Neural progenitor cell (in vitro differentiated cells): Measurements from ENCODE around the gene COX10. TPM values are rescaled to one million over a fixed set of nuclear protein-coding genes. Genes with fewer than 3 reads are reported as not detected.

Experiments
- DNase-seq: peaks from one replicate; pipeline ENCODE4 v3.0.0-alpha.2; 2016; ENCODE audit warnings: low spot score
- H2AFZ ChIP-seq: fragments of 200-600 bp; sonication (generic); replicated peaks from 2 replicates; pipeline ENCODE4 v1.6.1; 2016; ENCODE audit warnings: antibody characterized with exemption
- H3F3A ChIP-seq: fragments of 200-600 bp; sonication (generic); 2 replicates; pipeline ENCODE4 v1.6.1; 2016; ENCODE audit warnings: antibody characterized with exemption, low read depth
- H3K27ac ChIP-seq: fragments of 200-600 bp; sonication (generic); 2 replicates; pipeline ENCODE4 v1.5.1; 2016; ENCODE audit warnings: mild to moderate bottlenecking
- H3K27me3 ChIP-seq: fragments of 200-600 bp; sonication (generic); 2 replicates; pipeline ENCODE4 v1.6.1; 2016; ENCODE audit warnings: mild to moderate bottlenecking, moderate library complexity
- H3K36me3 ChIP-seq: fragments of 200-600 bp; sonication (generic); 2 replicates; pipeline ENCODE4 v1.5.1; 2016
- H3K4me1 ChIP-seq: fragments of 200-600 bp; sonication (generic); 2 replicates; pipeline ENCODE4 v1.6.1; 2016; ENCODE audit warnings: mixed run types
- H3K4me2 ChIP-seq: fragments of 200-600 bp; sonication (generic); 2 replicates; pipeline ENCODE4 v1.6.1; 2016
- H3K4me3 ChIP-seq: fragments of 200-600 bp; sonication (generic); 2 replicates; pipeline ENCODE4 v1.5.1; 2016
- H3K79me2 ChIP-seq: fragments of 200-600 bp; sonication (generic); 2 replicates; pipeline ENCODE4 v1.6.1; 2016; ENCODE audit warnings: low read depth
- H3K9ac ChIP-seq: fragments of 200-600 bp; sonication (generic); 2 replicates; pipeline ENCODE4 v1.6.1; 2016
- H3K9me3 ChIP-seq: fragments of 200-600 bp; sonication (generic); 2 replicates; pipeline ENCODE4 v1.5.1; 2016; ENCODE audit warnings: low read depth
- H4K20me1 ChIP-seq: fragments of 200-600 bp; sonication (generic); 2 replicates; pipeline ENCODE4 v1.6.1; 2016; ENCODE audit warnings: low read depth
- H3K27ac Mint-ChIP-seq: 3 replicates; pipeline ENCODE4 v1.8.0; 2021; ENCODE audit warnings: mixed read lengths
- H3K27me3 Mint-ChIP-seq: 2 replicates; pipeline ENCODE4 v1.8.0; 2022; ENCODE audit warnings: low read depth, mild to moderate bottlenecking, inconsistent platforms, moderate library complexity, mixed read lengths; ENCODE audit not compliant: insufficient read depth
- H3K36me3 Mint-ChIP-seq: 3 replicates; pipeline ENCODE4 v1.8.0; 2021; ENCODE audit warnings: mixed read lengths
- H3K4me1 Mint-ChIP-seq: 3 replicates; pipeline ENCODE4 v1.8.0; 2021; ENCODE audit warnings: mixed read lengths
- H3K4me3 Mint-ChIP-seq: 3 replicates; pipeline ENCODE4 v1.8.0; 2021; ENCODE audit warnings: mild to moderate bottlenecking, moderate library complexity, mixed read lengths
- H3K9me3 Mint-ChIP-seq: 3 replicates; pipeline ENCODE4 v1.8.0; 2020; ENCODE audit warnings: mixed read lengths
- CTCF ChIP-seq: fragments of 200-600 bp; sonication (generic); IDR thresholded peaks from 2 replicates; pipeline ENCODE4 v1.5.1; 2017; ENCODE audit warnings: antibody characterized with exemption, mild to moderate bottlenecking
- EZH2 ChIP-seq: fragments of 200-600 bp; sonication (generic); IDR thresholded peaks from 2 replicates; pipeline ENCODE4 v1.6.1; 2017; ENCODE audit warnings: antibody characterized with exemption, mild to moderate bottlenecking, moderate library complexity
- EZH2phosphoT487 ChIP-seq: fragments of 200-600 bp; sonication (generic); IDR thresholded peaks from 2 replicates; pipeline ENCODE4 v1.6.1; 2017; ENCODE audit warnings: antibody characterized with exemption
- total RNA-seq: library from RNA; depleted of rRNA; stranded (reverse); fragments of >200 nt; gene quantifications from 2 replicates; pipeline ENCODE4 v1.2.3, GENCODE V29; 2015; ENCODE audit warnings: low replicate concordance

COX10 gene
- total RNA-seq, 1 donor from 2014 or later, result 18.0 TPM

- Histone ChIP-seq H3K27me3 (no peaks in the 10 kb centered on the region), H2AFZ (no peak overlapping the region), H3F3A (no peaks in the 10 kb centered on the region), H3K9me3 (no peaks in the 10 kb centered on the region), H4K20me1 (no peaks in the 10 kb centered on the region), H3K36me3 (no peaks in the 10 kb centered on the region), H3K4me1 (no peaks in the 10 kb centered on the region), H3K9ac (no peak overlapping the region), H3K4me2 (no peak overlapping the region), H3K79me2 (no peaks in the 10 kb centered on the region), H3K4me3 (no peak overlapping the region), H3K27ac (no peak overlapping the region)
- no peak overlapping the region for H3K4me3 Mint-ChIP-seq
- no peak for TF ChIP-seq CTCF
- no peak for TF ChIP-seq EZH2phosphoT487
- no peak for TF ChIP-seq EZH2
- DNase-seq, result no peak
- no peaks in the 10 kb centered on the region for H3K4me1 Mint-ChIP-seq
- H3K36me3 Mint-ChIP-seq, result peaks cover 6% of the 10 kb centered on the region
- peaks cover 2% of the 10 kb centered on the region for H3K27me3 Mint-ChIP-seq
- H3K27ac Mint-ChIP-seq, result no peak overlapping the region
- H3K9me3 Mint-ChIP-seq, result peaks cover 5% of the 10 kb centered on the region
Measured at GRCh38 chr17:14150619-14151018, 81.3 kb downstream of the COX10 start.

GRCh38 chr17:14152721-14153120, 83.4 kb downstream of the COX10 start:
- H3K27me3 Mint-ChIP-seq, result peaks cover 2% of the 10 kb centered on the region
- H3F3A ChIP-seq, result no peaks in the 10 kb centered on the region
- H3K27me3 ChIP-seq, result no peaks in the 10 kb centered on the region
- H3K79me2 ChIP-seq, result no peaks in the 10 kb centered on the region
- H3K9ac ChIP-seq, result no peak overlapping the region
- no peaks in the 10 kb centered on the region for H3K9me3 Mint-ChIP-seq
- no peak overlapping the region for H2AFZ ChIP-seq
- H3K4me3 ChIP-seq, result no peak overlapping the region
- H3K4me3 Mint-ChIP-seq, result no peak overlapping the region
- no peaks in the 10 kb centered on the region for H3K4me1 ChIP-seq
- TF ChIP-seq EZH2phosphoT487 (no peak), CTCF (no peak), EZH2 (no peak)
- H4K20me1 ChIP-seq, result no peaks in the 10 kb centered on the region
- H3K4me2 ChIP-seq, result no peak overlapping the region
- DNase-seq, result no peak
- H3K9me3 ChIP-seq, result no peaks in the 10 kb centered on the region
- no peak overlapping the region for H3K27ac ChIP-seq
- H3K36me3 ChIP-seq, result no peaks in the 10 kb centered on the region
- H3K36me3 Mint-ChIP-seq, result peaks cover 3% of the 10 kb centered on the region
- H3K4me1 Mint-ChIP-seq, result no peaks in the 10 kb centered on the region
- H3K27ac Mint-ChIP-seq, result no peak overlapping the region

GRCh38 chr17:14153374-14153773, 84.1 kb downstream of the COX10 start:
- Histone ChIP-seq H3K36me3 (no peaks in the 10 kb centered on the region), H3F3A (no peaks in the 10 kb centered on the region), H3K9me3 (no peaks in the 10 kb centered on the region), H3K4me1 (no peaks in the 10 kb centered on the region), H3K27me3 (no peaks in the 10 kb centered on the region), H3K27ac (no peak overlapping the region), H3K79me2 (no peaks in the 10 kb centered on the region), H3K9ac (no peak overlapping the region), H3K4me3 (no peak overlapping the region), H2AFZ (no peak overlapping the region), H4K20me1 (no peaks in the 10 kb centered on the region), H3K4me2 (no peak overlapping the region)
- no peak overlapping the region for H3K27ac Mint-ChIP-seq
- H3K36me3 Mint-ChIP-seq, result peaks cover 3% of the 10 kb centered on the region
- no peak for DNase-seq
- peaks cover 2% of the 10 kb centered on the region for H3K27me3 Mint-ChIP-seq
- H3K9me3 Mint-ChIP-seq, result no peaks in the 10 kb centered on the region
- H3K4me3 Mint-ChIP-seq, result no peak overlapping the region
- no peaks in the 10 kb centered on the region for H3K4me1 Mint-ChIP-seq
- no peak for TF ChIP-seq CTCF
- no peak for TF ChIP-seq EZH2
- no peak for TF ChIP-seq EZH2phosphoT487

- Mint-ChIP-seq H3K27ac (no peak overlapping the region), H3K27me3 (peaks cover 2% of the 10 kb centered on the region), H3K36me3 (peaks cover 5% of the 10 kb centered on the region), H3K4me1 (no peaks in the 10 kb centered on the region), H3K9me3 (no peaks in the 10 kb centered on the region), H3K4me3 (no peak overlapping the region)
- Histone ChIP-seq H3K27ac (no peak overlapping the region), H3K4me3 (no peak overlapping the region), H3K4me2 (no peak overlapping the region), H3K9ac (no peak overlapping the region), H4K20me1 (no peaks in the 10 kb centered on the region), H3K27me3 (no peaks in the 10 kb centered on the region), H3K79me2 (no peaks in the 10 kb centered on the region), H3F3A (no peaks in the 10 kb centered on the region), H3K4me1 (no peaks in the 10 kb centered on the region), H3K9me3 (no peaks in the 10 kb centered on the region), H2AFZ (no peak overlapping the region), H3K36me3 (no peaks in the 10 kb centered on the region)
- no peak for DNase-seq
- TF ChIP-seq EZH2phosphoT487 (no peak), EZH2 (no peak), CTCF (no peak)
Measured at GRCh38 chr17:14156689-14157088, 87.4 kb downstream of the COX10 start.
